Inflammatory macrophage treated with lipopolysaccharide for 1 hour (primary cell): Measurements from ENCODE around the gene ZXDC.

Source experiments
- DNase-seq, 2 donors: peaks; one replicate each; pipeline ENCODE4 v3.0.0-alpha.2; 2020 to 2022

The ZXDC gene, protein sequence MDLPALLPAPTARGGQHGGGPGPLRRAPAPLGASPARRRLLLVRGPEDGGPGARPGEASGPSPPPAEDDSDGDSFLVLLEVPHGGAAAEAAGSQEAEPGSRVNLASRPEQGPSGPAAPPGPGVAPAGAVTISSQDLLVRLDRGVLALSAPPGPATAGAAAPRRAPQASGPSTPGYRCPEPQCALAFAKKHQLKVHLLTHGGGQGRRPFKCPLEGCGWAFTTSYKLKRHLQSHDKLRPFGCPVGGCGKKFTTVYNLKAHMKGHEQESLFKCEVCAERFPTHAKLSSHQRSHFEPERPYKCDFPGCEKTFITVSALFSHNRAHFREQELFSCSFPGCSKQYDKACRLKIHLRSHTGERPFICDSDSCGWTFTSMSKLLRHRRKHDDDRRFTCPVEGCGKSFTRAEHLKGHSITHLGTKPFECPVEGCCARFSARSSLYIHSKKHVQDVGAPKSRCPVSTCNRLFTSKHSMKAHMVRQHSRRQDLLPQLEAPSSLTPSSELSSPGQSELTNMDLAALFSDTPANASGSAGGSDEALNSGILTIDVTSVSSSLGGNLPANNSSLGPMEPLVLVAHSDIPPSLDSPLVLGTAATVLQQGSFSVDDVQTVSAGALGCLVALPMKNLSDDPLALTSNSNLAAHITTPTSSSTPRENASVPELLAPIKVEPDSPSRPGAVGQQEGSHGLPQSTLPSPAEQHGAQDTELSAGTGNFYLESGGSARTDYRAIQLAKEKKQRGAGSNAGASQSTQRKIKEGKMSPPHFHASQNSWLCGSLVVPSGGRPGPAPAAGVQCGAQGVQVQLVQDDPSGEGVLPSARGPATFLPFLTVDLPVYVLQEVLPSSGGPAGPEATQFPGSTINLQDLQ

GRCh38 chr3:126475413-126476114 is at the start of gene ZXDC:
Gene ZXDC, minus strand, starts transcription at chr3:126475891. Its CDS starts 26 bp downstream, at chr3:126475865.
- peak; percentile 92 to 94 for DNase-seq

DNA sequence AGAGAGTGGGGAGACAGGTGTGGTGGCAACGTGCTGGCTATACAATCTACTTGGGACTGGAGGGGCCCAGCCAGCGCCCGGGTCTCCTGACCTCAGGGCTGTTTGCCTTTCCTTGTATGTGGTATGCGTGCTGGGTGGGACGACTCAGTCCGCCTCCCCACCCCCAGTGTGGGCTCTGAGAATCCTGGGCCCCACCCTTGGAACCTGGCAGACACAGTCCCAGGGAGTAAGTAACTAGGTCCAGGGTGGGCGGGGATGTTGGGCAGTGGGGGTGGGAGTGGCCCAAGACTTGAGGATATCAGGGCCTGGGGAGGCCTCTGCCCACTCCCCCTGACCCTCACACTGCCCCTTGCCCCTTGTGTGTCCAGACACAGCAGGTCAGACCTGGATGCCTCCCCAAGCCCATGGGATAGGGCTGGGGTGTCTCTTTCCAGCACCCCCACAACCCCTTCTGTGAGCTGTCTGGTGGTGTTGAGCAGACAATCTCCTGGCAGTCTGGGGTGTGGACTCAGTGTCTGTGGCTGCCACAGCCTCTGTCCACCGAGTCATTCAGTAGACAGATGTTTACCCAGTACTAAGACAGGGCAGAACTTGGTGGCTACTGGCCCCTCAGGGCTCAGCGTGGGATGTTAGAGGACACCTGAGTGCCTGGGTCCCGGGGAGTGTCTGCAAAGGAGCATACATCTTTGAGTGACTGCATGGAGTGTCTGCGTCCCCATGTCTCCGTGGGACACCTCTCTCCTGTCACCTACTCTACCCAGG is 49.6 kb upstream of the ZXDC start:
- DNase-seq = no peak

DNA sequence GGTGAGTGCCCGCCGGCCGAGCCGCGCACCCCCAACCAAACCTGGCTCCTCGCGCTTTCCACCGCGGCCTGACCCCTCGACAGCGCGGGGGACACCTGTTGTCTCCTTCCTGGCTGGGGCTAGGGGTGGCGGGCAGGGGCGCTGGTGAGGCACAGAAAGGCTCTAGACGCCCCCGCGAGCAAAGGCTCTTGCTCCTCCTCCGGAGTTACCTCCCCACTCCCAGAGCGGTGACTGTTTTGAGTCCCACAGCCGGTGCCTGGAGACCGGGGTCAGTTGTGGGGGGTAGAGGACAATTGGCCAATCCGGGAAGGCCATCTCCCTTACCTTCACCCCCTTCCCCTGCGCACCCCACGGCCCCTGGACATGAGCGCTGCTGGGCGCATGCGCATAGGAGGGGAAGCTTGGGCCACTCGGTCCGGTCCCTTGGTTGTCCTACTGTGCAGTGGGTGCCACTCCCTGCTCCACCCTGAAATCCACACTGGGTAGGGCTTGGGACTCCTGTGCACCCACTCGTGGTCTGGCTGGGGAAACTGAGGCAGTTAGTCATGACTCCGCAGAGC is 48.8 kb upstream of the ZXDC start:
- DNase-seq = peak in 1 of 2 donors; percentile 47

GRCh38 chr3:126523745-126524428 is 48.2 kb upstream of the ZXDC start, which contains the start of gene CHST13:
Gene CHST13, plus strand, starts transcription at chr3:126524155. Its CDS starts 178 bp downstream, at chr3:126524333.
- peak; percentile 54 to 64 for DNase-seq

GRCh38 chr3:126522363-126522788 is 46.7 kb upstream of the ZXDC start:
- peak in 1 of 2 donors; percentile 71 for DNase-seq

GRCh38 chr3:126521122-126521891 is 45.6 kb upstream of the ZXDC start:
- no peak for DNase-seq

GRCh38 chr3:126519506-126520455 is 44.1 kb upstream of the ZXDC start:
- DNase-seq = no peak

DNA sequence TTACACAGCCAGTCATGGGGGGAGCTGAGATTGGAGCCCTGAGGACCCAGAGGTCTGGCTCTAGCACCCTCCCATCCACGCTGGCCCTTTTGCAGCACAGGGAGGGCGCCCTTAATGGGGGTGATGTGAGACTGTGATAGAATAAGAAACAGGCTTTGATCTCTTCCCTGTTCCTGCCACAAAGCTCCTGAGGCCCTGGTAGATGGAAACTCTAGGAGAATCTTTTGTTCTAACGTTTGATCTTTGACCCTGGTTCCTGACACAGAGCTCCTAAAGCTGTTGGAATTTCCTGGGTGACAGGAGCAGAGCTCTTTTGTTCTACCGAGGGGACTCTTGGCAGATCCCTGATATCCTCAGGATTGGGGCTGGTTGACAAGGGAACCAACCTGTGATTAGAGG is 43.1 kb upstream of the ZXDC start:
- DNase-seq = no peak

GRCh38 chr3:126517986-126518778 is 42.5 kb upstream of the ZXDC start:
- DNase-seq = no peak

DNA sequence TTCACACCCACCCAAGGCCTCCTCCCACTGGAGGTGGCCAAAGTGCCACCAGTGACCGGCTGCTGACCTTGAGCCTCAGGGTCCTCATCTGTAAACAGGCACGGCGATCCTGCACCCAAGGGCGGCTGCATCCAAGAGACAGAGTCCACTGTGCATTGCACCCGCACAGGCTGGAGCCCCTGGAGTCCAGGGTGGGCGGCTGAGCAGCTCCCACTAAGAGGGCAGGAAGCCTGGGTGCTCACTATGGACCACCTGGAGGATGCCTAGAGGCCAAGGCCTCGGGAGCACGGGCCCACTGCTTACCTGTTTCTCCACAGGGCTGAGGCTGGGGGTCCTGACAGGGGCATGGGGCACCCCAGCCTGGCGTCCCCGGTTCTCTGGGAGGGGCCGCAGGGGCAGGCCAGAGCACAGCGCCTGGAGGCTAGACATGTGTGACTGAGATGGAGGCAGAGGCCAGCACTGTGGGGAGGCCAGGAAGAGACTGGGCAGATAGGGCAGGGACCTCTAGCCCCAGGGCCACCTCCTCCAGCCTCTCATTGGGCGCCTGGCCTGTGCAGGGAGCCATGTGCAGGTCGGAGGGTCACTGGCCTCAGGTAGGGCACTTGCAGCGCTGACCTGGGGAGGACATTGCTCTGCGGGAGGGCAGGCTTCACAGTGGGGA is 41.7 kb upstream of the ZXDC start, which contains the start of gene UROC1:
TSS of gene UROC1 (minus strand) at position 483 of the 661 bp plus-strand sequence. CDS start at position 429, 54 bp downstream.
- DNase-seq = no peak

DNA sequence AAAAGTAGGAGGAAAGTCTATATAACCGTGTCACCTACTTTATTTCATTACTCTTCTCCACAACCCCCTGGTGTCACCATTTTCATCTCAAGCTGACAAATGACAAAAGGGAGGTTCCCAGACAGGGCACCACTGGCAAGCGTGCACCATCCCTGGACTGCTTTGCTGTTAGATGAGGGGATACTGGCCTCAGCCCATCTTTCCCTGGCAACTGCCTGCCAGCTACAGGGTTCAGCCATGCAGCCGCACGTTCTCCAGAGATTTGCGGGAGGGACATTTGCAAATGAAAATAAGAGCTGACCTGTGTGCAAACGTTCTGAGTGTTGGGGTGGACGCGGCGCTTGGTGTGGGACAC is 41.2 kb upstream of the ZXDC start:
- DNase-seq = no peak

DNA sequence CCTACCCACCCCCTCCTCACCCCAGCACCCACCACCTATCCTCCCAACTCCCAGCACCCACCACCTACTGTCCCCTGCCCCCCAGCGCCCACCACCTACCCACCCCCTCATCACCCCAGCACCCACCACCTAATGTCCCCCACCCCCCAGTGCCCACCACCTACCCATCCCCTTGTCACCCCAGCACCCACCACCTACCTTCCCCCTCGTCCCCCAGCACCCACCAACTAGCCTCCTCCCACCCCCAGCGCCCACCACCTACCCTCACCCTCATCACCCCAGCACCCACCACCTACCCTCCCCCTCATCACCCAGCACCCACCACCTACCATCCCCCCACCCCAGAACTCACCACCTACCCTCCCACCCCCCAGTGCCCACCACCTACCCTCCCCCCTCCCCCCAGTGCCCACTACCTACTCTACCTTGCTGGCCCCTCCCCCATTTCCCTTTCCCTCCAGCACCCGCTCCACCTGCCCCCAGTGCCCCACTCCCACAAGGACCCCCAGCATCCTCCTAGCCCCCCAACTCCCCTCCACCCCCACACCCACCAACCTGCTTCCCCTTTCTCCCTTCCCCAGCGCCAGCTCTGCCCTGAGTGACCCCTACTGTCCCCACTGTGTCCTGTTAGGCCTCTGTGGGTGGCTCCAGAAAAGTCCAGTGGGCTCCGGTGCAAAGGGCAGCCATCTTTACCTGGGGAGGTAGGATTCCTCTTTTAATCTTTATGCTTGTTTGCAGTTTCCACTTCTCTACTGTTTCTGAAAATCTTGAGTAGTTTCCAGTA is 40.7 kb upstream of the ZXDC start:
- no peak for DNase-seq

DNA sequence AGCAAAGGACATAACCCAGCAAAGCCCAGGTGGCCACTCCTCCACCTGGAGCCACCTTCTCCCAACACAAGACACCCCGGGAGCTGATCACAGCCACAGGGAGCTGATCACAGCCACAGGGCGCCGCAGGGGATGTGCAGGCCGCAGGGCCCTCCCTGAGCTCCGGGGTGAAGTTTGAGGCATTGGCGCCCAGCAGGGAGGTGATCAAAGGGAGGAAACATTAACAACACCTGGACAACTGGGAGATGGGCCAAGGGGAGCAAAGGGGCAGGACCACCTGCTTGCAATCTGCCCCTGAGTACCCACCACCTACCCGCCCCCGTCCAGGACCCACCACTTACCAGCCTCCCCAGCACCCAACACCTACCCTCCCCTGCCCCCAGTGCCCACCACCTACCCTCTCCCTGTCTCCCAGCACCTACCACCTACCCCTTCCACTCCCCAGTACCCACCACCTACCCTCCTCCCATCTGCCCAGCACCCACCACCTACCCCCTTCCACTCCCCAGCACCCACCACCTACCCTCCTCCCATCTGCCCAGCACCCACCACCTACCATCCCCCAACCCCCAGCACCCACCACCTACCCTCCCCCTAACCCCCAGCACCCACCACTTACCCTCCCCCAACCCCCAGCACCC is 39.5 kb upstream of the ZXDC start:
- no peak for DNase-seq

- DNase-seq = no peak
Observed at GRCh38 chr3:126514161-126514560, 38.5 kb upstream of the ZXDC start.

DNA sequence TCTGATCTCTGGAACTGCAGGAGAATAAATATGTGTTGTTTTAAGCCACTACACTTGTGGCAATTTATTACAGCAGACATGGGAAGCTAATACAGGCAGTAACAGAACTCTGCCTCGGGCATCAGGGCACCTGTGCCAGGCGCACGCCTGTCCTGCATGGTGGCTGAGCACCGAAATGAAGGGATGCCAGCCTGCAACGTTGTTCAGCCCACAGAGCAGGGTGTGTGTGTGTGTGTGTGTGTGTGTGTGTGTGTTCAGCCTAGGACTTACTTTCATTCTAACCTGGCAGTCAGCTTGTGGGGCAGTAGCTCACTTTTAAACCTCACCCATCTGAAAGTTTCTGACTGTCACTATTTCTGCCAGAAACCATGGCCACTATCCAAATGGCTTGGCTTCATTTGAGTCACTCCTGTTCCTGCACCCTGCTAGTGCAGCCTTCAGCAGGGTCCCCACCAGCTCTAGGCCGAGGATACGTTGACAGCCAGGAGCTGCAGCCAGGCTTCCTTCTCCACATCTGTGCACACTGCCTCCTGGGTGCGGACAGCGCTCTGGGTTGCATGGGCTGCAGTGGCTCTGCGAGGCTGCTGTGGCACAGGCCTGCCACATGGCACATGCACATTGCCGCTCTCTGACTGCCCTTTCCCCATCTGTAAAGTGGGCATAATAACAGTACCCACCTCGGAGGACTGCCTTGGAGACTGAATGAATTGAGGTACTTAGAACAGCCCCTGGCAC is 37.4 kb upstream of the ZXDC start:
- no peak for DNase-seq

- DNase-seq = no peak
Observed at GRCh38 chr3:126512026-126512425, 36.3 kb upstream of the ZXDC start.
